Subcutaneous abdominal adipose tissue (tissue), 5 donors: Measurements from ENCODE around the gene RGS8.

Experiments used
- H3K27ac ChIP-seq: one replicate; pipeline ENCODE4 v1.7.0; 2013; ENCODE audit warnings: low read depth, mild to moderate bottlenecking, inconsistent platforms, low read length, moderate library complexity
- H3K27me3 ChIP-seq, 5 donors: one replicate each; pipeline ENCODE4 v1.7.0; 2013; ENCODE audit warnings: low read length in 5 of 5, inconsistent platforms in 1 of 5; ENCODE audit not compliant: control insufficient read depth in 5 of 5, insufficient read depth in 4 of 5
- H3K36me3 ChIP-seq, 5 donors: one replicate each; pipeline ENCODE4 v1.7.0; 2013; ENCODE audit warnings: low read length in 5 of 5; ENCODE audit not compliant: control insufficient read depth in 5 of 5, insufficient read depth in 5 of 5
- H3K4me1 ChIP-seq, 5 donors: one replicate each; pipeline ENCODE4 v1.7.0; 2013; ENCODE audit warnings: low read length in 5 of 5, mild to moderate bottlenecking in 3 of 5, moderate library complexity in 1 of 5; ENCODE audit not compliant: control insufficient read depth in 5 of 5, insufficient read depth in 5 of 5
- H3K4me3 ChIP-seq, 5 donors: one replicate each; pipeline ENCODE4 v1.7.0; 2013; ENCODE audit warnings: low read length in 5 of 5, low read depth in 1 of 5
- H3K9ac ChIP-seq, 5 donors: one replicate each; pipeline ENCODE4 v1.7.0; 2013; ENCODE audit warnings: low read length in 5 of 5, mild to moderate bottlenecking in 4 of 5, moderate library complexity in 3 of 5
- H3K9me3 ChIP-seq, 5 donors: one replicate each; pipeline ENCODE4 v1.7.0; 2013; ENCODE audit warnings: low read length in 5 of 5; ENCODE audit not compliant: control insufficient read depth in 5 of 5
- donor health status: healthy.
- donor health status: healthy.
- donor health status: healthy.
- donor health status: healthy.
- donor health status: healthy.

The RGS8 gene

GRCh38 chr1:182718311-182718710, 33.9 kb upstream of the RGS8 start:
- Histone ChIP-seq H3K9me3 (no peaks in the 10 kb centered on the region), H3K4me1 (peaks cover 0 to under 1% (median 0%) of the 10 kb centered on the region in 5 donors), H3K4me3 (no peak overlapping the region), H3K27ac (no peak overlapping the region), H3K27me3 (peaks cover 0 to 4% (median 0%) of the 10 kb centered on the region in 5 donors), H3K36me3 (no peaks in the 10 kb centered on the region), H3K9ac (no peak overlapping the region)

GRCh38 chr1:182716740-182717720, 32.6 kb upstream of the RGS8 start:
- Histone ChIP-seq H3K27ac (no peak overlapping the region), H3K4me3 (no peak overlapping the region), H3K9ac (no peak overlapping the region), H3K36me3 (no peaks in the 10 kb centered on the region), H3K9me3 (no peaks in the 10 kb centered on the region), H3K27me3 (peaks cover 0 to 7% (median 3%) of the 10 kb centered on the region in 5 donors), H3K4me1 (no peaks in the 10 kb centered on the region)

GRCh38 chr1:182715531-182715930, 31.1 kb upstream of the RGS8 start:
- Histone ChIP-seq H3K4me1 (no peaks in the 10 kb centered on the region), H3K36me3 (no peaks in the 10 kb centered on the region), H3K27me3 (peaks cover 0 to 12% (median 3%) of the 10 kb centered on the region in 5 donors), H3K9me3 (no peaks in the 10 kb centered on the region), H3K4me3 (no peak overlapping the region), H3K9ac (no peak overlapping the region), H3K27ac (no peak overlapping the region)

- Histone ChIP-seq H3K4me1 (no peaks in the 10 kb centered on the region), H3K4me3 (no peak overlapping the region), H3K27me3 (peaks cover 0 to 12% (median 3%) of the 10 kb centered on the region in 5 donors), H3K36me3 (no peaks in the 10 kb centered on the region), H3K9ac (no peak overlapping the region), H3K27ac (no peak overlapping the region), H3K9me3 (no peaks in the 10 kb centered on the region)
Measured at GRCh38 chr1:182714546-182714945, 30.2 kb upstream of the RGS8 start.

DNA sequence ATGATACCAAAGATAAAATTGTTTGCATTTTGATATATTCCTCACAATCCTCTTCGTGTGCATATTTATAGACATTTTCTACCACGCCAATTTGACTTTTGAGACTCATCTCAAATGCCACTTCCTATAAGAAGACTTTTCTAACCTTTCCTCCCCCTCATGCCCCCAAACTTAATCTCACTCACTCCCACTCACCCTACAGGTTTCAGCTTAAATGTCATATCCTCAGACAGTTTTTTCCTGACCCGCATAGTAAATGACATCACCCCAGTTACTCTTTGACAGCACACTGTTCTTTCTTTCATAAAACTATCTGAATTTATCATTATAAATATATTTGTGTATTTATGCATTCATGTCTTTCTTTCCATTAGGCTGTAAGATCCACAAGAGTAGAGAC, 29.6 kb upstream of the RGS8 start:
- Histone ChIP-seq H3K36me3 (no peaks in the 10 kb centered on the region), H3K4me1 (no peaks in the 10 kb centered on the region), H3K9me3 (no peaks in the 10 kb centered on the region), H3K9ac (no peak overlapping the region), H3K27ac (no peak overlapping the region), H3K4me3 (no peak overlapping the region), H3K27me3 (peaks cover 0 to 12% (median 3%) of the 10 kb centered on the region in 5 donors)

- Histone ChIP-seq H3K27ac (no peak overlapping the region), H3K4me1 (no peaks in the 10 kb centered on the region), H3K36me3 (no peaks in the 10 kb centered on the region), H3K9me3 (no peaks in the 10 kb centered on the region), H3K27me3 (peaks cover 0 to 12% (median 3%) of the 10 kb centered on the region in 5 donors), H3K9ac (no peak overlapping the region), H3K4me3 (no peak overlapping the region)
Measured at GRCh38 chr1:182713492-182713891, 29.1 kb upstream of the RGS8 start.

GRCh38 chr1:182709855-182710254, 25.5 kb upstream of the RGS8 start:
- H3K9ac ChIP-seq = no peak overlapping the region
- H3K9me3 ChIP-seq = no peaks in the 10 kb centered on the region
- no peaks in the 10 kb centered on the region for H3K36me3 ChIP-seq
- peaks cover 3 to 10% (median 3%) of the 10 kb centered on the region in 5 donors for H3K27me3 ChIP-seq
- H3K4me3 ChIP-seq = no peak overlapping the region
- H3K4me1 ChIP-seq = no peaks in the 10 kb centered on the region
- no peak overlapping the region for H3K27ac ChIP-seq

- Histone ChIP-seq H3K9me3 (no peaks in the 10 kb centered on the region), H3K27me3 (peaks cover 3 to 15% (median 7%) of the 10 kb centered on the region in 5 donors), H3K4me1 (no peaks in the 10 kb centered on the region), H3K9ac (no peak overlapping the region), H3K27ac (no peak overlapping the region), H3K4me3 (no peak overlapping the region), H3K36me3 (no peaks in the 10 kb centered on the region)
Measured at GRCh38 chr1:182709225-182709764, 24.9 kb upstream of the RGS8 start.

- Histone ChIP-seq H3K27ac (no peak overlapping the region), H3K4me3 (no peak overlapping the region), H3K36me3 (no peaks in the 10 kb centered on the region), H3K9me3 (no peaks in the 10 kb centered on the region), H3K27me3 (peaks cover under 1 to 18% (median 5%) of the 10 kb centered on the region in 5 donors), H3K9ac (no peak overlapping the region), H3K4me1 (no peaks in the 10 kb centered on the region)
Measured at GRCh38 chr1:182707122-182707521, 22.7 kb upstream of the RGS8 start.

DNA sequence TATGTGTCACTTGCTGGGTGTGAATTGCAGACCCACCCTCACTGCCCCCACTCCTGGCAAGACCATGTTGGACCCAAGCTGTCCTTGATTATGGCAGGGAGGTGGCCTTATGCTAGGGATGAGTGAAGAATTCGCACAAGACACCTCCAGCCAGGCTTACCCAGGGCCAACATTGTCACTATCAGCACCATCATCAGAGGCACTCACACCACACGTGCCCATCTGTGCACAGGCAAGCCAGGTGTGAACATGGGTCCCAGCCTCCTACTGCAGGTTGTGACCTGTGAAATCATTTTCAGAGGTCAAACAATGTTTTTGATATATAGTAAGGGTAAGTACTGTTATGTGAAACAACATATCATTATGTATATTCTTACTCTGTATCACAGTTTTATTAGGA, 20.3 kb upstream of the RGS8 start:
- Histone ChIP-seq H3K4me1 (peaks cover 0 to 7% (median 5%) of the 10 kb centered on the region in 5 donors), H3K27ac (no peak overlapping the region), H3K9me3 (no peaks in the 10 kb centered on the region), H3K36me3 (no peaks in the 10 kb centered on the region), H3K9ac (no peak overlapping the region), H3K4me3 (no peak overlapping the region), H3K27me3 (peaks cover 0 to 11% (median 3%) of the 10 kb centered on the region in 5 donors)
